Measurements from ENCODE around the gene PPIB.
"Not testable (repeated sequence)": the region's sequence is repeated elsewhere in the genome, so short reads cannot be mapped to it uniquely, and the experiment has no call there.

Gene PPIB

DNA sequence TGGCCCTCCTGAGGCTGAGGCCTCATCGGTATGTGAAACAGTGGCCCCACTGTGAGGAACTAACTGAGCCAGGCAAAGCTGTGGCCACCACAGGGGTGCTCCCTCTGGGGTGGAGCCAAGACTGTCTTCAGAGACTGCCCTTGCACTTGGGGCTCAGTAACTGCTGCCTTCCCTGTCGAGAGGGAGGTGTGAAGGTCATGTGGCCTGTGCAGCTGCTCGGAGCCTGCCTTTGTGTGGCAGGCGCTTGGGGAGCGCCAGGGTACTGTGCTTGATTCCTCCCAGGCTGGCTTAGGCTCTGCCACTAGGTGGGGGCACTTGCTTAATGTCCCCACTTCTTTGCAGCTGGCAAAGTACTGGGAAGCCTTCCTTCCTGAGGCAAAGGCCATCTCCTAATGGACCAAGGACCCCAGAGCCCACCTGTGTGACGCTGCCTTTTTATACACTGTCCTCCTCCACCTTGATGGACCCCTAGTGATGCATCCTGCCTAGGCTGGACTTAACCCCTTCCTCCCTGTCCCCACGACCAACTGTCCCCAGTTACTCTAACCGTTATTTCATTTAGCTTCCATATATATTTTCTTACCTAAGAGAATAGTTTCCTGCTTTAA is 25.5 kb downstream of the PPIB start:
- DNase-seq = no peak

DNA sequence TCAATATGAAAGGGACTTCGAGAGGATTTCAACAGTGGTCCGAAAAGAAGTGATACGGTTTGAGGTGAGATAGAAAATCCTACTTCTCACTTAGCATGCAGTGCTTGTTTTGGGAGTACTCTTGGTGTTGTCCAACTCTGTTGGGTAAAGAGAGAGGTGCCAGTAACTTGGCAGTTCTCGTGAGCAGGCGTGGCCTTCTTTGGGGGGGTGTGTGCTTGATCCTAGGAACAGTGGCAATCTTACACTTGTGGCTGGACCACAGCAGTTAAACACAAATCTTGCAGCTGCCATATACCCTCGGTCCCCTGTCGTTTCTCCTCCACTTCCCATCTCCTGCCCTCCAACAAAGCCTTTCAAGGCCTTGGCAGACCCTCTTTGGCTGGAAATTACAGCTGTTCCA is 26.5 kb downstream of the PPIB start:
- no peak for DNase-seq

DNA sequence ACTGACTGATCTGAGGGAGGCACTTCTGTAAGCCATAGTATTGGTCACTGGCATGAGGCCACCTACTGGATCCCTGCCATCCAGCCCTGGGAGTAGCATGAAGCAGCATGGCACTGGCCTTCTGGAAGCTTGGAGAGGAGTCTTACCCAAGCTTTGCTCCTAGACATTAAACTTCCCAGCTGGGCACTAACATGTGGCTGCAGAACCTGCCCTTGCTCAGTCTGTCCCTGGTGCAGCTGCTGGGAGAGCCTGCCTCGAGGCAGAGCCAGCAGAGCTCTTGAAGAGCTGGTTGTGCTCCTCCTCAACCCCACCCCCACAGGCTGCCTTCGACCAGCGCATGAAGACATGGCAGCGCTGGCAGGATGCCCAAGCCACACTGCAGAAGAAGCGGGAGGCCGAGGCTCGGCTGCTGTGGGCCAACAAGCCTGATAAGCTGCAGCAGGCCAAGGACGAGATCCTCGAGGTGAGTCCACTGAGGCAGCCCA is 28.4 kb downstream of the PPIB start:
- no peak for DNase-seq

DNA sequence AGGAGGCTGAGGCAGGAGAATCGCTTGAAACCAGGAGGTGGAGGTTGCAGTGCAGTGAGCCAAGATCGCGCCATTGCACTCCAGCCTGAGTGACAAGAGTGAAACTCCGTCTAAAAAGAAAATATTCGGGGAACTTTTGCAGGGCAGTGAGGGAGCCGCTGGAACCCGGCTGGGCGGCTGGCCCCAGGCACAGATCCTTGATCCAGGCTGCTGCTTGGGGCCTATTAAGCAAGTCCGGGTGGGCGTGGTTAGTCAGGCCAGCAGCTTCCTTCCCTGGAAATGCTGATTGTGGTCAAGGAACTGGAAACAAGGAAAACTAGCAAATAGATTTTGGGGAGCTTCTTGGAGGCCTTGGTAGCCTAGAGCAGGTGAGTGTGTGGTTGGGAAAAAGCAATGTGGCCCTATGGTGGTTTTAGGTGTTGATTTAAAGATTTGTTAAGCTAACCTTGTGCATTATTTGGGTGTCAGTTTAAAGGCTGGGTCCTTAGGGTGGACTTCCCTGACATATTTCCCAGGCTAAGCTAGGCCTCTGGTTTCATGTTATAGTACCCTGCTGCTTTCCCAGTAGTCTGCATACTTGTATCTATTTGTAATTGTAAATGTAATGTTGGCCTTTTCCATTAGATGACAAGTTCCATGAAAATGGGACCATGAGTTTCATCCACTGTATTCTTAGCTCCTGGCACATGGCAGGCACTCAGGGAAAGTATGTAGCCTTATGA is 29.0 kb downstream of the PPIB start:
- DNase-seq = no peak

DNA sequence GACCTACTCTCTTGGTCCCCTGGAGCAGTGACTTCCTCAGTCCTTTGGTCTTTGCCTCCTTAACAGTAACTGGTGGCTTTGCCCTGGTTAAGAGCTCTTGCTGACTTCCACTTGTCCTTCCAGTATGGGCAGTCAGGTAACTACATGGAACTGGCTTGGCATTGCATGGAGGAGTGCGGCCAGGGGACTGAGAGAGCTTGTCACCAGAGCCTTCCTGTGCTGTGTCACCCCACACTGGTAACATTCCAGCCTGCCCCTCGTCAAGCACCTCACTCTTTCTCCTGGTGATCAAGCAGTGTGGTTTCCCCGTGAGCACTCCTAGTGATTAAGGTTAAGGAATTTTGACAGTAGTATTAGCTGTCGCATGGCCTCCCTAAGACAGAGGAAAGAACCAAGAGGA is 30.6 kb downstream of the PPIB start:
- no peak for DNase-seq

DNA sequence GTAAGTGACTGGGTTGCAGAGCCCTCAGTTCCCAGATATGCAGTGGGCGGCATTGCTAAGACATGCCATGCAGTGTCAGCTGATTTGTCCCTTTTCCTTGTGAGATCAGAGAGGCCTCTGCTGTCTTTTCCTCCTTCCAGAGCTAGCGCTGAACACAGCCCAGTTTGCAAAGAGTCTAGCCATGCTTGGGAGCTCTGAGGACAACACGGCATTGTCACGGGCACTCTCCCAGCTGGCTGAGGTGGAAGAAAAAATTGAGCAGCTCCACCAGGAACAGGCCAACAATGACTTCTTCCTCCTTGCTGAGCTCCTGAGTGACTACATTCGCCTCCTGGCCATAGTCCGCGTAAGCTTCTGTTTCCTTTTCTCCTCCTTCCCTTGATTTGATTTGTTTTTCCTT is 31.3 kb downstream of the PPIB start:
- DNase-seq = no peak

DNA sequence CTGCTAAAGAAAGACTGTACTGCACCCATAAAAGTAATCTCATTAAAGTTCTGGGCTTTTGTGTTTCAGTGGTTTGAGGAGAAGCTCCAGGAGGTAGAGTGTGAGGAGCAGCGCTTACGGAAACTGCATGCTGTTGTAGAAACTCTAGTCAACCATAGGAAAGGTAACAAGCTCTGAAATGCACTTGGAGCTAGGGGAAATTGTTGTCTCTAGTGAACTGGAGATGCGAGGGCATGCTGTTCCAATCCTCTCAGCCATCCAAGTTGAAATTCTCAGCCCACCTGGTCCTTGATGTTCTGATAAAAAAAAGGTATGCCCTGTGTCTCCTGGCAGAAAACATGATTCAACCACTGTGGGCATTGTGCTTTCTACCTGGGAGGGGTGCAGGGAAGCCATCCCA is 32.7 kb downstream of the PPIB start:
- no peak for DNase-seq

DNA sequence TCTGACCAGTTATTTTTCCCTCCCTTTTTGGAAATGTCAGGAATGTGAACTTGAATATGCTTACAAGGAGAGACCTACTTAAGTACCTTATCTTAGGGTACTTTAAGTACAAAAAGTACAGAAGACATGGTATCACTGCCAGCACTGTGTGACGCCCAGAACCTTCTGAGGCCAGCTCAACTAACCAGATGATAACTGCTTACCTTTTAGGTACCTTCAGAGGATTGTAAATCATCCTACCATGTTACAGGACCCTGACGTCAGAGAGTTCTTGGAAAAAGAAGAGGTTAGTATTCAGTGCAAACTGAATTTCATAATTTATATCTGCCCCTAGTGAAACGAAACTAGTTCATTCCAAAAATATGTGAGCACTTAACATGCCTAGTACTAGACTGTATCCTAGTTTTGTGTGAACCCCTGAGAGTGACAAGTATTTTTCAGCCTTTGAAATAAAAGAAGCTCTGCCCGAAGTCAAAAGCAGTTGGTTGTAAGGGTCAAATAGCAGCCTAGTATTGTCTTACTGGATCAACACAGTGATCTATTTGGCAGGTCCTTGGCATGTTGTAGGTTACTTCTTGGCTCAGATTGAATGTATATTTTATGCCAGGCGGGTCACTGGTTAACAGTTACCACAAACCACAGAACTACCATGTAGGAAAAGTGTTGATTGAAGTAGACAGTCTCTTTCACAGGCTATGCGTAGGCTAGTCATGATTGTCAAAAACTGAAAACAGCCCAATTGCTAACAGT is 35.1 kb downstream of the PPIB start:
- DNase-seq = no peak

DNA sequence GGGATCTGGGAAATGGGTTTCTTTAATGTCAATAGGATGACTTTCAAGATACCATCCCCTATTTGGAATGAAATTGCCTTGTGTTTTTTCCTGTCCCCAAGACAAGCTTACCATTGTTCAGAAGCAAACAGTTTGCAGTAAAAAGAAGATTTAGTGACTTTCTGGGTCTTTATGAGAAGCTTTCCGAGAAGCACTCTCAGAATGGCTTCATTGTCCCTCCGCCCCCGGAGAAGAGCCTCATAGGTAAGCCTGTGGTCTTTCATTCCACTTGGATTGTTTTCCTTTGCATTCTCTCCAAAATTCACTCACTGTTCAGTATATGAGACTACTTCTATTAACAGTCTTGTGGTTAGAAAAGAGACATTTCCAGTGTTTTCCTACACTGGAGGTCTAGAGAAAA is 36.8 kb downstream of the PPIB start:
- no peak for DNase-seq

DNA sequence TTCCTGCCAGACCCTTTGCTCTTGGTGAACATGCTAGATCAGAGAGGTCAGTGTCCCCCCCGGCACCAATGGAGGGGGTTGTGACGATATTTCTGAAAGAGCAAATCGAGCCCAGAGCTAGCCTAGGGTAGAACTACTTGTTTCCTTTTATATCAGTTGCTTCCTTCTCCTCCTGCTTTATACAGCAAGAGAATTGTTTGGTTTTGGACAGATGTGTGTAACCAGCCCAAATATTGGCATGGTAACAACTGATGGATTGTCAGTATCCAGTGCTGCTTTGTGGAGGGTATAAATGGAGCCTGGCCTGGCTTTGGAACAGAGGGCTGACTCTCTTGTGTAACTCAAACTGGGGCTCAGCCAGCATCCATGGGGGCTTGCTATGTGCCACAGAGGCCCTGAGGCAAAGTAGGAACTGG is 39.9 kb downstream of the PPIB start:
- DNase-seq = no peak

DNA sequence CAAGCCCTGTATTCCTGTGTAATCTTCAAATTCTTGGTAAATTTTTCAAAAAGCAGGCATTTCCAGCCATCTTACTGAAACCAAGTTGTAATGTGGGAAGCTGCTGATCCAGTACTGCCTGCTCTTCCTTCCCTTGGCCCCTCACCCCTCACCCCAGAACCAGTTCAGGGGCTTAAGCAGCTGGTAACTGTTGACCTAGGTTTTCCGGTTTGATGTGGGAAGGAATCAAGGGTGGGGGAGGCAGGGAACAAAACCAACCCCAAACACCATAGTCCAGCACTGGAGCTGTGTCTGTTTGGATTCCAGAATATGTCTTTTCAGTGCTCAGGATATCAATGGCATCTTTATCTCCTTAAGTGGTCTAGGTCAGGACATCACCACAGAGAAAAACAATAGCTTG is 40.4 kb downstream of the PPIB start:
- DNase-seq = no peak

DNA sequence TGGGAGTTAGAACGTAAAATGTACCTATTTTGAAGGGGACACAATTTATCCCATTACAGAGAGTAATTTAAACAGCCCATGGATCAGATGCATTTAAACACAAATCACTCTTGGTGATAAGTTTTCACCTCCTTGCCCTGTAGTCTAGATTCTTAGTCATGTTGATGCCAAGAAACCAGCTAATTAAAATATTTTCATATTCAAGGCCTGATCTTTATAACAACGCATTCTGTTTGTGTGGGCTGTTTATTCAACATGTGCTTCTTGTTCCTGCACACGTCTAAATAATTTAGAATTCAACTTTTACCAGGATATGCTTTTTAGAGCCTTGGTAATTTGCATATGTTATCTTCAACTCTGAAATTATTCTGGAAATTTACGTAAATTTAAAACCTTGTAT is 41.2 kb downstream of the PPIB start:
- no peak for DNase-seq

DNA sequence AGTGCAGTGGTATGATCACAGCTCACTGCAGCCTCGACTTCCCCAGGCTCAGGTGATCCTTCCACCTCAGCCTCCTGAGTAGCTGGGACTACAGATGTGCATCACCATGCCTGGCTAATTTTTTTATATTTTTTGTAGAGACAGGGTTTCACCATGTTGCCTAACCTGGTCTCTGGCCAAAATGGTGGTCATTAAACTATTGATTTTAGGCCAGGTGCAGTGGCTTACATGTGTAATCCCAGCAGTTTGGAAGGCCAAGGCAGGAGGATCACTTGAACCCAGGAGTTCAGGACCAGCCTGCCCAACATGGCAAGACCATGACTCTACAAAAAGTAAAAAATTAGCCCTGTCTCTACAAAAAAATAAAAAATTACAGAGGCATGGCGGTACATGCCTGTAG is 42.5 kb downstream of the PPIB start:
- DNase-seq = not testable (repeated sequence)

DNA sequence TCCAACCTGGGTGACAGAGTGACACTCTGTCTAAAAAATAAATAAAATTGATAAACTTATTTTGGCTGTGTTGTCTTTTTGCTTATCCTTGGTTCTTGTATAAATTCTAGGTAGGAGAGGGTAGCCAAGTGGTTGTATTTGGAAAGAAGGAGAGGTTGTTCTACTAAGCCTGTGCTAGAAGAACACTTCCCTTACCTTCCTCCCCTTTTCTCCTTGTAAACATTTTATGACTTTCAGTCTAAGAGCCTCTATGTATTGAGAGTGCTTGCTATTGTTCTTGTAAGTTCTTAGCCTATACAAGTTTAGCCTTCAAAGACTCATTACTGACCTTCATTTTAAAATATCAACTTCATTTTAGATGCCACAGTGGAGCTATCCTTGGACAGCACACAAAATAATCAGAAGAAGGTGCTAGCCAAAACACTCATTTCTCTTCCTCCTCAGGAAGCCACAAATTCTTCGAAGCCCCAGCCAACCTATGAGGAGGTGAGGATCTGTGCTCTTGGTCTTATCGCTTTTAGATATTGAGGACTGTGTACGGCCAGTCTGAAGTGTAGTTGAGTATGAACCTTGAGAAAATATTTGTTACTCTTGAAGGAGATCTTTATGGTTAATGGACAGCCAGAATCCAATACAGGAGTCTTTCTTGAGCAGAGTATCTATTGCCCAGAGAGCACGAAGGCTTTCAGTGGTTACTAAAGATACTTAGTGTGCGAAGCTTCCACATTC is 44.9 kb downstream of the PPIB start:
- DNase-seq = no peak

DNA sequence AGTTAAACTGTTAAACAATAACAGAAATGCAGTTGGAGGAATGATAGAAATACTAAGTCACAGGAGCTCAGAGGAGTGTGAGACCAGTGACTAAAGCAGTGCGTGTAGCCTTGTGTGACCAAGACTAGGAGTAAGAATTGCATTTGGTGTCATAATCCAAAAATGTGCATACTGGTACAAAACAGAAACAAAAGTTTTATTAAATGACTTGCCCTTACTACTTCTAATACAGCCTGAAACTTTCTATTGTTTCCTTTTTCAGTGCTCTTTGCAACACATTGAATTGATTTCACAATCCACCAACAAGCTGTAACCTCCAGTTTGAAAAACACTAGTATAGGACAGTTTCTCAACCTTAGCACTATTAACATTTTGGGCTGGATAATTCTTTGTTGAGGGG is 49.9 kb downstream of the PPIB start:
- DNase-seq = no peak

DNA sequence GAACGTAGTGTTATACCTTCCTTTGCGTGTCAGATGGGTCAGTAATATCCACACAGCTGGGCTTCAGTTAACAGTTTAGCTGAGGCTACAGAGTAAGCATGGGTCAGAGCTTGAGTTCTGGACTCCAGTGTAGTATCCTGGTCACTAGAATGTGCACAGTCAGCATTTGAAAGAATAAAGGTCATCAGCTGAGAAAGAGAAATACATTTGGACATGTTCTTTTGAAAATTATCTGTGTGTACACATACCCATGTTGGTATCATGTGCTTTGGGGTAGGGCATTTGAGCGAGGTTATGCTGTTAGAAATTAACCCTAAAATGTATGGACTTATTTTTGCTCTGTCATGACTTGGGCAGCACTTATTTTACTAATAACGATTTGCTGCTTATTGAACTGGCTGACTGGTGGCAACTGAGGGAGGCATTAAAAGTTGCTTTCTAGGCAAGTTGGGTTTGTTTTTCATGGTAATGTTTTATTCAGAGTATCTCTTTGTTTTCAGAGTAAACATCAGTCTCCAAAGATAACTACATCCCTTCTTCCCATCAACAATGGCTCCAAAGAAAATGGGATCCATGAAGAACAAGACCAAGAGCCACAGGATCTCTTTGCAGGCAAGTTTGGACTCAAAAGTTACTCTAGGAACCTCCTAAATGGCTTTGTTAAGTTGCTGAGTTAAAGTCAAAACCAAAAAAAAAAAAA is 50.6 kb downstream of the PPIB start:
- DNase-seq = no peak

DNA sequence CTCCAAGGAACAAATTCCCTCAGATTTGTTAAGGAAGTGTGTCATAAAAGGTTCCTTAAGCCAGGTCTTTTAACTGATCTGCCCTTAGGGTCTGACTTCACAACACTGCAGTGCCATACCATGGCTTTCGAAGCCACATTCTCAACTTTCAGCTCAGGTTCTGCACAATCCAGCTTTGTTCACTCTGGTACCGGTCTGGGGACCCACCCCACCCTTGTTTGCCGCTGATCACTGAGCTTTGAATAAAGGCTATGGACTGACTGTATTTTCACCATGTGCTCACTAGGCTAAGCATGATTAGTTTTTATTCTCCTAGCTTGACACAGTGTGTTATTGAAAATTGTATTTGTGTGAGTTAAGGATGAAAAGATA is 51.2 kb downstream of the PPIB start:
- DNase-seq = no peak

DNA sequence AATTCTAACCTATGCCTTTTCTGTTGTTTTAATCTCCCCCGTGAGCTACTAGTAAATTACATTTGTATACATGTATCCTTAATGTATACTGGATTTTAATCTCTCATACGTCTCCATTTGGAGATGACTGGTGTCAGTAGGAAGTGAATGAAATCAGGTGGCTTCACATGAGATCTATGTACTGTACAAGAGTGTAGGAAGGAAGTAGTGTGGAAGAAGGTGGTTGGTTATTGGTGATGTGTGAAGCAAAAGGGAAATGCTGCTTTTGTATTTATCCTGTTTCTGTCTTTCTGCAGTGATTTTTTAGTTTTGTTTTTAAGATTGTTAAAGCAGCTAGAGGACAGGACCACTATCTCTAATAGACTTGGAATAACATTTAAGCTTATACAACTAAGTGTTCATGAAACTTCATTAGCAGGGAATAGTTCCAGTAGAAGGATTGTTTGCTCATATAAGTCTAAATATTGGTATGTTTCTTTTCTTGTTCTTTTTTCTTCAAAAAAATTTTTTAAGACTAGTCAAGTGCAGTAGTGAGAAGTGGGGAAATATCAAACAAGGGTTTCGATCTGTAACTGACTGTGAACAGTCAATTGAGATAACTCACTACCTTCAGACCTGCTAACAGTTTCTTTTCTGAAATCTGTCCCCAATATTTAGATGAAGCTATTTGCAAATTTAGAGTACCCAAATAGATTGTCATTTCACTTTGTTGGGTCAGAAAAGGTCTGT is 51.7 kb downstream of the PPIB start:
- no peak for DNase-seq

DNA sequence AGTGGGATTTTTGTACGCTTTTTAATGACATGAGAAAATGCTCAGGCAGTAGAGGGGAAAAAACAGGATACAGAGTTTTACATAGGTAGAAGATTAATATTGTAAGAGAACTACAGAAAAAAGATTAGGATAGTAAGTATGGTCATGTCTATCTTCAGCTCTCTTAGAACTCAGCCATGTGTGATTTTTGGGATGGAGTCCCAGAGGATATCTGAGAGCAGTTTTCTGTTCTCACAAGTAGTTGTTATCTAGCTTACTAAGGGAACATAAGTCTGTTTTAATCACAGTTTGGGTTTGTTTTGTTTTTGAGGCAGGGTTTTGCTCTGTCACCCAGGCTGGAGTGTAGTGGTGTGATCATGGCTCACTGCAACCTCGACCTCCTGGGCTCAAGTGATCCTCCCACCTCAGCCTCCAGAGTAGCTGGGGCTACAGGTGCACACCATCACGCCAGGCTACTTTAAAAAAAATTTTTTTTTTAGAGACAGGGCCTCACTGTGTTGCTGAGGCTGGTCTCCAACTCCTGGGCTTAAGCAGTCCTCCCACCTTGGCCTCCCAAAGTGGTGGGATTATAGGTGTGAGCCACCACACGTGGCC is 52.6 kb downstream of the PPIB start:
- DNase-seq = not testable (repeated sequence)

DNA sequence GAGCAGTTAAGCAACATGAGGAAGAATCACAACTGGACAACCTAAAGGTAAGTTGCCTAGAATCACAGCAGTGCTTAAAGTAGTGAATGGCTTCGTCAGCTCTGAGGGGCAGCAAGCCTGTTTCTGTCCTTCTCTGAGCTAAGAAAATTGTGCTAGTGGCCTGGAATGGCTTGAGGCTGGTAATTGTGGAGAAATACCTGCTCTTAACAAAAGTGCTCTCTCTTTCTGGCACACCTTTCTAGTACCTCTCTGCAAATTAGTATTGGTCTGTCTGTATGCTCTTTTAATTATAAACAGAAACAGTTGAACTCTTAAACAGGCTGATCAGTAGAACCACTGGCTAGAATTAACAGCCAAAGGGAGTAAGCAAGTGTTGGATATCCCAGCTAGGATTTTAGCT is 55.5 kb downstream of the PPIB start:
- no peak for DNase-seq

Data from NCI-H1930 (cell line).